Cardiac fibroblast (primary cell): ENCODE measurements around the gene TULP4.

Experiments used
- DNase-seq, 2 donors: peaks; one replicate each; pipeline versions ENCODE4 v3.0.0 to v3.0.0-alpha.2; 2010; ENCODE audit warnings: low read depth in 2 of 2
- H3K4me3 ChIP-seq, 2 donors: replicated peaks in 1 of 2; 1 replicate in 1 of 2; 2 replicates in 1 of 2; pipeline ENCODE4 v1.5.1; 2011; ENCODE audit warnings: low read depth in 2 of 2, low read length in 2 of 2, mild to moderate bottlenecking in 2 of 2, moderate library complexity in 1 of 2
- CTCF ChIP-seq: IDR thresholded peaks from one replicate; pipeline ENCODE4 v1.5.1; 2011; ENCODE audit warnings: low read depth, mild to moderate bottlenecking, low read length, inconsistent platforms

Gene TULP4

DNA sequence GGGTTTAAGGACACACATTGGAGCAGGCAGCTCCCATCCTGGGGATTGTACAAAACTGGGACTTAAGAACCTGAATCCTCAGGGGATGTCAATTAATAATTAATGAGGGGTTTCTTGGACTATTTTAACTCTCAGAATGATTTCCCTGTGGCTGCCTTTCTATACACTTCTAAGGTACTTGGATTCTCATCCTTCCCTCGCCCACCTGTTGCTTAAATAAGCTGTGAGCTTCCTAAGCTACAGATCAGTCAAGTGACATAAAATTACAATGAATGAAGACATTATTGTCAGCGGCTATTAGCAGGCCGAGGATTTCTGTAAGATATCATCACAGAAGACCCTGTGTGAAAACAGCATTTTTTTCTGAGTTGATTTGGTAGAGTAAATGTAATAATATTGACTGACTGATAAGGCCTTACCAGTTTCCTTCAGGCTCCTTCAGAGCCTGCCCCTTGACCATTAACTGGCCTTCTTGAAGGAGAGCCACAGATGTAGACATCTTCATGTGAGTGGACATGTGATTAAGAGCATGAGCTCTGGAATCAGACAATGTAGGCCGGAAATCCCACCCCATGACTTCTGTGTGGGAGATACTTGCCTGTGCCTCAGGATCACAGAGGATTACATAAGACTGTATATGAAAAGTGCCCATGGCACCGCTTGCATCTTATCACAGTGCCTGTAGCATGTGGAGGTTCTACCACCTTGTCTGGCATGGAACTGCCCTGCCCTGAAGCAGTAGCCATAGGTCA is 101.7 kb downstream of the TULP4 start:
- DNase-seq = no peak
- TF ChIP-seq CTCF = no peak
- H3K4me3 ChIP-seq = no peak overlapping the region

GRCh38 chr6:158414851-158415262 is 102.6 kb downstream of the TULP4 start:
- H3K4me3 ChIP-seq = no peak overlapping the region
- DNase-seq = peak; percentile 66 to 87
- TF ChIP-seq CTCF = no peak

GRCh38 chr6:158415666-158416065 is 103.4 kb downstream of the TULP4 start:
- no peak for TF ChIP-seq CTCF
- H3K4me3 ChIP-seq = no peak overlapping the region
- no peak for DNase-seq

DNA sequence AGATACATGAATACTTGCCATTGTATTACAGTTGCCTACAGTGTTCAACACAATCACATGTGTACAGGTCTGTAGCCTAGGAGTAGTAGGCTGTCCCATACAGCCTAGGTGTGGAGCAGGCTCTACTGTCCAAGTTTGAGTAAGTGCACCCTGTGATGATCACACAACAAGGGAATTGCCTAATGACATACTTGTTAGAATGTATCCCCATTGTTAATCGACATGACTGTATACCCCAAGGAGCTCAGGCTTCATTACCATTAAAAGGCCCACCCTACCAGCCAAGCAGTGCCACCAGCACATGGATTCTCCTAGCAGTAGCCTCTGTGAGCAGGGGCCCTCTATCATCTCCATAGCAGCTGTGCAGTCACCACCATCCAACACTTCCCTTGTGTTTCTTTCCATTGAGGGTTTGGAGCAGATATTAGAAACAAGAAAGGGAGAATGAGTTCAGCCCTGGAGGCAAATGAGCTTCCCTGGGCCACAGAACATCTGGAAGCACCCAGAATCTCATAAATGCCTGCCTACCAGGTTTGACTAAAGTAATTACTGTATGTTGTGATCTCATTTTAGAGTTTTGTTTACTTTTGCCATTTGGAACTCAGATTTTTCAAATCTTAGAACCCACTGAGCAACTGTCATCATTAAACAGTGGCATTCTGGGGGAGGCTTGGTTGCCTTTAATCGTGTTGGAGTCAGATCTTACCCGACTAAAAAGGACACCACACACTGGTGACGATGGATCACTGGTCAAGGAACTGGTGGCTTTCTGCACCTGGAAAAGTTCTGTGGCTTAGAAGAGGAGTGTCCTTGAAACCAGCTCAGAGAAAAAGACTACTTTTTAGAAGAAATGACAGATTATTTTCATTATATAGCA is 104.9 kb downstream of the TULP4 start:
- no peak overlapping the region for H3K4me3 ChIP-seq
- DNase-seq = peak in 1 of 2 donors; percentile 61
- no peak for TF ChIP-seq CTCF

DNA sequence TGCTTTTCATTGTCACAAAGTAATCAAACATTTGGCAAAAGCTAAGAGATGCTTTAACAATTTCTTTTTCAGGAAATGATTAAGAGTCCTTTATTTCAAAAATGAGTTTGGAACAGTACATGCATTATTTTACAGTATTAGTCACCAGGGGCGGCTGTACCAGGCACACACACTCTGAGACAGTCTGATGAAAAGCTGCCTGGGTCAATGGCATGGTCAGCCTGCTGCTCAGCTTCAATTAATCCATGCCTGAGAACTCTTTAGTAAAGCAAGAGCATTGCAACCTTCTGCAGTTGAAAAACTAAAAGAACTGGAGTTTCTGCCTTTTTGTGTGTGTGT is 105.5 kb downstream of the TULP4 start:
- H3K4me3 ChIP-seq = no peak overlapping the region
- peak; percentile 62 to 81 for DNase-seq
- no peak for TF ChIP-seq CTCF

DNA sequence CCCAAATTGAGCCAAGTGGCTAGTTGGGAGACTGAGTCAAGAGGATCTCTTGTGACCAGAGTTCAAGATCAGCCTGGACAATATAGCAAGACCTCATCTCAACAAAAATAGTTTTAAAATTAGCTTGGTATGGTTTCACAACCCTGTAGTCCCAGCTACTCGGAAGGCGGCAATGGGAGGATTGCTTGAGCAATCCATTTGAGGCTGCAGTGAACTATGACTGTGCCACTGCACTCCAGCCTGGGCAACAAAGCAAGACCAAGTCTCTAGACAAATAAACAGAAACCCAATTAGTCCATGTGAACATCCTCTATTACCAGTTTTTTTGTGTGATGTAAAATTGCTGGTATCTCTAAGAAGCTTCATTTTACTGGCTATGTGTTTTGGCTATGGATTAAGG is 106.2 kb downstream of the TULP4 start:
- no peak for TF ChIP-seq CTCF
- H3K4me3 ChIP-seq = no peak overlapping the region
- peak; percentile 55 to 78 for DNase-seq
